Measurements from ENCODE around the gene MYLK. TPM values are rescaled to one million over a fixed set of nuclear protein-coding genes. Genes with fewer than 3 reads are reported as not detected.

MYLK gene
- total RNA-seq, 2 donors from 2014 or later: 4.7 to 6.6 TPM

DNA sequence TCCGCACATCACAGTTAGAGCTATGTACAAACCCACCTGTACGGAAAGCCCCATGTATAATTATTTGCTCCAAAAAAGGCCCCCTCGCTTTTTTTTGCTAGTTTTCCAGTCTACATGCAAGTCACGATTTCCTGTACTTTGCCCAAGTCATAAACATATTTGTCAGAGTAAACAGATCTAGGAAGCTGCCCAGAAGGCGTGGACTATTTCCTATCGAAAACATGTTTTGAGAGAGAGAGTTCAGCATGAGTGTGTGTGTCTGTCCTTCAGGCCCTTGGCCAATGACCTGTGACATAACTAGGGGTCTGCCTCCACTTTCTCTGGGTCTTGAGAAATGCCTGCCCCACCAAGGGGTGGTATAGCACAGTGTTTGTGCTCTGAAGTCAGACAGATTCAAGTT lies 226.6 kb downstream of the MYLK start:
- Mint-ChIP-seq H3K36me3 (ENCODE audit: low read depth) (peaks cover 6% of the 10 kb centered on the region), H3K27ac (no peak overlapping the region), H3K27me3 (ENCODE audit: insufficient read depth) (peaks cover 48% of the 10 kb centered on the region), H3K4me3 (no peak overlapping the region), H3K4me1 (peaks cover 8% of the 10 kb centered on the region), H3K9me3 (peaks cover 6% of the 10 kb centered on the region)
- Histone ChIP-seq H3K4me3 (ENCODE audit: low read length) (no peak overlapping the region), H3K27me3 (ENCODE audit: control insufficient read depth, insufficient read depth, low read length, poor library complexity, severe bottlenecking) (no peaks in the 10 kb centered on the region), H3K9me3 (ENCODE audit: control insufficient read depth, low read length) (peaks cover 12% of the 10 kb centered on the region), H3K4me1 (ENCODE audit: control insufficient read depth, insufficient read depth, low read length) (no peaks in the 10 kb centered on the region), H3K36me3 (ENCODE audit: control insufficient read depth, insufficient read depth, low read length) (no peaks in the 10 kb centered on the region), H3K9ac (ENCODE audit: extremely low read depth, low read length, poor library complexity, severe bottlenecking) (no peak overlapping the region), H3K27ac (ENCODE audit: low read depth, low read length) (no peak overlapping the region)
- WGBS, 2 experiments (ENCODE audit: insufficient coverage in 1 of 2, insufficient read length in 1 of 2): 76 to 80% methylated on average over 6 of the region's 6 CpGs
- DNase-seq: no peak
- TF ChIP-seq, protein P1, sequence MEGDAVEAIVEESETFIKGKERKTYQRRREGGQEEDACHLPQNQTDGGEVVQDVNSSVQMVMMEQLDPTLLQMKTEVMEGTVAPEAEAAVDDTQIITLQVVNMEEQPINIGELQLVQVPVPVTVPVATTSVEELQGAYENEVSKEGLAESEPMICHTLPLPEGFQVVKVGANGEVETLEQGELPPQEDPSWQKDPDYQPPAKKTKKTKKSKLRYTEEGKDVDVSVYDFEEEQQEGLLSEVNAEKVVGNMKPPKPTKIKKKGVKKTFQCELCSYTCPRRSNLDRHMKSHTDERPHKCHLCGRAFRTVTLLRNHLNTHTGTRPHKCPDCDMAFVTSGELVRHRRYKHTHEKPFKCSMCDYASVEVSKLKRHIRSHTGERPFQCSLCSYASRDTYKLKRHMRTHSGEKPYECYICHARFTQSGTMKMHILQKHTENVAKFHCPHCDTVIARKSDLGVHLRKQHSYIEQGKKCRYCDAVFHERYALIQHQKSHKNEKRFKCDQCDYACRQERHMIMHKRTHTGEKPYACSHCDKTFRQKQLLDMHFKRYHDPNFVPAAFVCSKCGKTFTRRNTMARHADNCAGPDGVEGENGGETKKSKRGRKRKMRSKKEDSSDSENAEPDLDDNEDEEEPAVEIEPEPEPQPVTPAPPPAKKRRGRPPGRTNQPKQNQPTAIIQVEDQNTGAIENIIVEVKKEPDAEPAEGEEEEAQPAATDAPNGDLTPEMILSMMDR (conservative IDR thresholded peaks at IDR 0.05): no peak

DNA sequence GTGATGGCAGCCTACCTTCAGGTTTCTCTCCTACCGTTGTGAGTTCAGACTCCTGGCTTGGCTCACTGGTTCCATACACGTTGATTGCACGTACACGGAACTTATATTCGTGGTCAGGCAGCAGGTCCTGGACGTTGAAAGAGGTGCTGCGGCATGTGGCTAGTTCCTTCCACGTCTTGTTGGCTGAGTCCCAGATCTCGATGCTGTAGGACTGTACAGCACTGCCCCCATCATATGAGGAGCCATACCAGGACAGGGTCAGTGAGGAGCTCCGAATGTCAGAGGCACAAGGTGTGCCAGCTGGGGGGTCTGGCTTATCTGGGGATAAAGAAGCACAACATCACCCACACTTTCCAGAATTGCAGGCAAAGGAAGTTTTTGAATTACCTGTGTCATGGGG lies 227.0 kb downstream of the MYLK start:
- 95 to 97% methylated on average over 9 to 10 of the region's 10 CpGs for WGBS, 2 experiments (ENCODE audit: insufficient coverage in 1 of 2, insufficient read length in 1 of 2)

DNA sequence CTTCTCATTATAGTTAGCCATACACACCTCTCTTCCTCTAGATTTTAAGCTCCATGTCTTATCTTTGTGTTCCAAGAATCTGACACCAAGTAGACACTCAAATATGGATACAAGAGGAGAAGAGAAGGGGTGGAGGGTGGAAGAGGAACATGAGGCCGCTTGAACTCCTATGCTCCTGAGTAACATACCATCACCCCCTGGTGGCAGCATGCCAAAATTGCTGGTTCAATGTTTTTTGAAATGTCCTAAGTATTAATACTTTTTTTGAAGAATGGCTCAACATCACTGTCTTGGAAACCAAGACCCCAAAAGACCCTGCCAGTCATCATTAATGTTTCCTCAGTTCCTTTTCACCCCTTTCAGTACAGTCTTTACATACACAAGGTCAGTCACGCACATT lies 227.4 kb downstream of the MYLK start:
- Mint-ChIP-seq H3K9me3 (peaks cover 6% of the 10 kb centered on the region), H3K4me1 (peaks cover 10% of the 10 kb centered on the region), H3K27me3 (ENCODE audit: insufficient read depth) (peaks cover 40% of the 10 kb centered on the region), H3K36me3 (ENCODE audit: low read depth) (peaks cover 6% of the 10 kb centered on the region), H3K27ac (no peak overlapping the region), H3K4me3 (no peak overlapping the region)
- peak; percentile 58 for DNase-seq
- Histone ChIP-seq H3K9me3 (ENCODE audit: control insufficient read depth, low read length) (peaks cover 12% of the 10 kb centered on the region), H3K4me3 (ENCODE audit: low read length) (no peak overlapping the region), H3K9ac (ENCODE audit: extremely low read depth, low read length, poor library complexity, severe bottlenecking) (no peak overlapping the region), H3K27me3 (ENCODE audit: control insufficient read depth, insufficient read depth, low read length, poor library complexity, severe bottlenecking) (no peaks in the 10 kb centered on the region), H3K4me1 (ENCODE audit: control insufficient read depth, insufficient read depth, low read length) (no peaks in the 10 kb centered on the region), H3K36me3 (ENCODE audit: control insufficient read depth, insufficient read depth, low read length) (no peaks in the 10 kb centered on the region), H3K27ac (ENCODE audit: low read depth, low read length) (no peak overlapping the region)
- 76 to 89% methylated on average over 1 to 2 of the region's 2 CpGs for WGBS, 2 experiments (ENCODE audit: insufficient coverage in 1 of 2, insufficient read length in 1 of 2)
- TF ChIP-seq, protein P1 (conservative IDR thresholded peaks at IDR 0.05): peak; percentile 76

More for the DNA sequence above, 227.0 kb downstream of the MYLK start:
- H3K36me3 Mint-ChIP-seq (ENCODE audit: low read depth): peaks cover 6% of the 10 kb centered on the region
- H3K4me3 Mint-ChIP-seq: no peak overlapping the region
- H3K9ac ChIP-seq (ENCODE audit: extremely low read depth, low read length, poor library complexity, severe bottlenecking): no peak overlapping the region
- no peak for DNase-seq
- H3K27me3 ChIP-seq (ENCODE audit: control insufficient read depth, insufficient read depth, low read length, poor library complexity, severe bottlenecking): no peaks in the 10 kb centered on the region
- peaks cover 10% of the 10 kb centered on the region for H3K4me1 Mint-ChIP-seq
- peaks cover 12% of the 10 kb centered on the region for H3K9me3 ChIP-seq (ENCODE audit: control insufficient read depth, low read length)
- H3K36me3 ChIP-seq (ENCODE audit: control insufficient read depth, insufficient read depth, low read length): no peaks in the 10 kb centered on the region
- TF ChIP-seq, protein P1 (conservative IDR thresholded peaks at IDR 0.05): no peak
- H3K27me3 Mint-ChIP-seq (ENCODE audit: insufficient read depth): peaks cover 44% of the 10 kb centered on the region
- peaks cover 6% of the 10 kb centered on the region for H3K9me3 Mint-ChIP-seq
- no peak overlapping the region for H3K27ac ChIP-seq (ENCODE audit: low read depth, low read length)
- H3K4me3 ChIP-seq (ENCODE audit: low read length): no peak overlapping the region
- no peak overlapping the region for H3K27ac Mint-ChIP-seq
- H3K4me1 ChIP-seq (ENCODE audit: control insufficient read depth, insufficient read depth, low read length): no peaks in the 10 kb centered on the region

All from endodermal cell (in vitro differentiated cells).